Left forelimb (tissue), 1 donor: ENCODE measurements around the gene PSMG3.

Experiments used
- DNase-seq: peaks from one replicate; pipeline ENCODE4 v3.0.0-alpha.2; 2018; ENCODE audit warnings: low spot score

Gene PSMG3

DNA sequence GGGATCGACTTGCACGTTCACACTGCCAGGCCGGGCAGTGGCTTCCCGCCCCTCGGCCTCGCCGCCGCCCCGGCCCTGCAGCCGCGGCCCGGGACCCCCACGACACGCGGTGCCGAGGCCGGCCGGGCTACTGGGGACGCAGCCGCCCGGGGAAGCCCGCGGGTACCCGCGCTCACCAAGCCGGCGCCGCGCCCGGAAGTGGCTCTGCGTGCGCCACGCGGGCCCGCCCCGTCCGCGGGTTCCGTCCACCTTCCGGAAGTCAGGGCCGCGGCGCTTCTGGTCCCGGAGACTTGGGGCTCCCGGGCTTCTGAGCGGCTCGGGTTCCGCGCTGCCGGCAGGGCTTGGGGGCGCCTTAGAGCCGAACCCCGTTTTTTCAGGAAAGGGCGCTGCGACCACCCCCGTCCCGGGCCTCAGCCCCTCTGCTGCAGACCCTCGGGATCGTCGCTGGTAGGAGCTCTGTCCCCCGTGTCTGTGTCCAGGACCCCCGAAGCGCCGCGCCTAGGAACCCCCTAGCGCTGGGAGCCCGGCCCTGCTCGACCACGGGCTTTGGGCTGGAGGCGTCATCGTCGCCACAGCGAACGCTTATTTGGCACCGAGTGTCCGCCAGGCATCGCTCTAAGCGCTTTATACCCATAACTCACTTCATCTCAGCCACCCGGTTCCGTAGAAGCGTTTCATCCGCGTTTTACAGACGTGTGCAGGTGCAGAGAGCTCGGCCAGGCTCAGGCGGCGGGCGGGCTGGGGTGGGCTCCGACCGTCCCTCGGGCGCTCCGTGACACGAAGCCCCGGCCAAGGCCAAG, at the start of gene PSMG3:
Gene PSMG3 (minus strand): TSS at position 200 of the 800 bp plus-strand sequence. CDS start 693 bp downstream, outside the sequence.
- peak; percentile 91 for DNase-seq

DNA sequence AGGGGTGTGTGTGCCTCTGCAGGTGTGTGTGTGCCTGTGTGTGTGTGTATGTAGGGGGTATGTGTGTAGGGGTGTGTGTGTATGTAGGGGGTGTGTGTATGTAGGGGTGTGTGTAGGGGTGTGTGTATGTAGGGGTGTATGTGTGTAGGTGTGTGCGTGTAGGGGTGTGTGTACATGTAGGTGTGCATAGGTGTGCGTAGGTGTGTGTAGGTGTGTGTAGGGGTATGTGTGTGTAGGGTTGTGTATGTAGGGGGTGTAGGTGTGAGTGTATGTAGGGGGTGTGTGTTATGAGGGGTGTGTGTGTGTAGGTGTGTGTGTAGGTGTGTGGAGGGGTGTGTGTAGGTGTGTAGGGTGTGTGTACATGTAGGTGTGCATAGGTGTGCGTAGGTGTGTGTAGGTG, 48.6 kb upstream of the PSMG3 start:
- DNase-seq, result no peak

GRCh38 chr7:1617957-1618356, 48.1 kb upstream of the PSMG3 start:
- no peak for DNase-seq

DNA sequence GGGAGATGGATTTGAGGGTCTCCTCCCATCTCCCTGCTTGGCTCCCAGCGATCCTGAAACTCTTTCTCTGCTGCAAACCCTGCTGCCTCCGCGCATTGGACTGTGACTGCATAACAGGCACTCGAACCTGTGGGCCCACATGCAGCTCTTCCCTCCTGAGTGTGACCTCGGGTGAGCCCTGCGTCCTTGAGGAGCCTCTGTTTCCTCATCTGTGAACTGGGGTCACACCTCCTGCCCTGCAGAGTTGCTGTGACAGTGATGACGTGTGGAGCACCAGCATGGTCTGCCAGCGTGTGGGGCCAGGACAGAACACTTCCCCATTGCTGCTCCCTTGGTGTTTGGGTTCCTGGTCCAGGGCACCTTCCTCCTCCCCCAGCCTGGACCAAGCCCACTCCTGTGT, 46.9 kb upstream of the PSMG3 start:
- no peak for DNase-seq

- DNase-seq, result no peak
Observed at GRCh38 chr7:1611708-1612241, 41.9 kb upstream of the PSMG3 start.

- no peak for DNase-seq
Observed at GRCh38 chr7:1610678-1611302, 41.0 kb upstream of the PSMG3 start.

- no peak for DNase-seq
Observed at GRCh38 chr7:1610013-1610677, 40.3 kb upstream of the PSMG3 start.

- DNase-seq, result no peak
Observed at GRCh38 chr7:1609023-1609422, 39.2 kb upstream of the PSMG3 start.

GRCh38 chr7:1608318-1608717, 38.5 kb upstream of the PSMG3 start:
- DNase-seq, result no peak

DNA sequence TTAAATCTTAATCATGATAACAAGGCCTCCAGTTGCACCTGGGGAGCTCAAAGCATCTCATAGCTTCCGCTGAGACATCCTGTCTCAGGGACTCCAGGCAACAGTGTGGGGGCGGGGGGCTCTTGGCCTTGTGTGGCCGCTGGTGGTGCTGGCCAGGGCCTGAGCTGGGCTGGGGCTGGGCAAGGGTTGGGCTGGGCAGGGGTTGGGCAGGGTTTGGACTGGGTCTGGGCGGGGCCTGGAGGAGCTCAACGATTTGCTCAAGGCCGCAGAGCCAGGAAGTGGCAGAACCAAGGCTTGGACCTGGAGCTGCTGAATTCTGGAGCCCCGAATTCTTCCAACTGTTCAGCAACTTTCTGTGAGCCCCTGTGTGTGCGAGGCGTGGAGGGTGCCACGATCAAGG, 37.9 kb upstream of the PSMG3 start:
- no peak for DNase-seq

GRCh38 chr7:1607001-1607400, 37.2 kb upstream of the PSMG3 start:
- DNase-seq, result no peak

DNA sequence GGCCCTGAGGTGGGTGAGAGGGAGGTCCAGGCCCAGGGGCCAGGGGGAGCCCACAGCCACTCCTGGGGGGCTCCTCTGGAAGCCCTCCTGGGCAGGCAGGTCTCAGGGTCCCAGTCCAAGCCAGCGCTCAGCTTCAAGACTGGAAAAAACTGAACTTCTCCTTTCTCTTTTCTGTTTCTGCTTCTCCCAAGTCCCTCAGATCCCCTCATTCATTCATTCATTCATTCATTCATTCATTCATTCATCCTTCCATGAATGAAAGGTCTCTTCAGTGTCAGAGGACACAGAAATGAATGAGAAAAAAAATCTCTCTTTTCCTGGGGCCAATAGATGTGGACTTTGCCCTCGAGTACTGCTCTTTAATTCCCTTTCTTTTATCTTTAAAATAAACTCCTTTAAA, 34.6 kb upstream of the PSMG3 start:
- DNase-seq, result no peak

DNA sequence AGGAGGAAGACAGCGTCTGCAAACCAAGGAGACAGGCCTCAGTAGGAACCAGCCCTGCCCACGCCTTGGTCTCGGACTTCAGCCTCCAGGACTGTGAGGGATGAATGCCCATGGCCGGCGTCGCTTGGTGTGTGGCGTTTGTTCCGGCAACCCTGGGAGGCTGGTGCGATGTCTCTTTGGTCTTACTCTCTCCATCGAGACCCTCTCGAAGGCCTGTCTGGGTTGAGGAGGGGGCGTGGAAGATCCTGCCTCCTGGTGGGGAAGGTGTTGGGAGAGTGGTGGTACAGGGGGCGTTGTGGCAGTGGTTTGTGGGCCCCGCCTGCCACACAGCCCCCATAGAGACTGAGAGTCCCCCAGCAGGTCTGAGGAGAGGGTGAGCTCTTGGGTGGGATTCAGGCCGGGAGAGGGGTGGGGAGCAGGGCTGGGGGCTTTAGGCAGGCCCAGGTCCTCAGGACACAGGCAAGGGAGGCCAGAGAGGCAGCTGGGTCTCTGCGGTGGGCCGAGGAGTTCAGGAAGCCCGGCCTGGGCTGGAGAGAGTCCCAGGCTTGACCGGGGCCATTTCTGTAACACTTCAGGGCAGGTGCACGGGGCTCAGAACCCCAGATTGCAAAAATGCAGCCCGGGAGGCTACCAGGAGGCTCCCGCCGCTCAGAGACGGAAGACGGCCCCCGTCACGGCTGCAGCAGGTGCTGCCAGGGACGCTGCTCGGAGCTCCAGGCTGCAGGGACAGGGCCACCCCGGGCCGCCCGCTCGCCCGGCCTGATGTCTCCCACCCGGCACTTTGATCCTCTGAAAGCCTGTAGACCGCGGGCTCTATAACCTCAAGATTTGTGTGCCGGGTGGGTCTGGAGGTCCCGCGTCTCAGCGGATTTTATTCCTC, 33.8 kb upstream of the PSMG3 start:
- DNase-seq, result no peak

DNA sequence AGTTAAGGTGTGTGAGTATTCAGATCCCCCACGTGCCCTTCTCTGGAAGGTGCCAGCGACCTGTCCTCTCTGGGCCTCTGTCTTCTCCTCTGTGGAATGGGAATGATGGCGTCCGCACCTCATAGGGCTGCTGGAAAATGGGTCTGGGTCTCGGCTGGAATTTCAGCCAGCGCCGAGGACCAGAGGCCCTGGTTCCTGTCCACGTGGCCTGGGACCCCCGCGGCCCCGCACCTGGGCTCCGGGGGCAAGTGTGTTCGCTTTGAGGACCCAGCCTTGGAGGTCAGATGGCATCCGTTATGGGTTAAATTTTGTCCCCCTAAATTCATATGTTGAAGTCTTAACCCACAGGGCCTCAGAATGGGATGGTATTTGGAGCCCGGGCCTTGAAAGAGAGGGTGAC, 32.6 kb upstream of the PSMG3 start:
- no peak for DNase-seq

- DNase-seq, result no peak
Observed at GRCh38 chr7:1601956-1602355, 32.1 kb upstream of the PSMG3 start.

- no peak for DNase-seq
Observed at GRCh38 chr7:1599640-1600395, 30.0 kb upstream of the PSMG3 start.

- DNase-seq, result no peak
Observed at GRCh38 chr7:1598961-1599639, 29.3 kb upstream of the PSMG3 start.

GRCh38 chr7:1598286-1598685, 28.5 kb upstream of the PSMG3 start:
- DNase-seq, result no peak

DNA sequence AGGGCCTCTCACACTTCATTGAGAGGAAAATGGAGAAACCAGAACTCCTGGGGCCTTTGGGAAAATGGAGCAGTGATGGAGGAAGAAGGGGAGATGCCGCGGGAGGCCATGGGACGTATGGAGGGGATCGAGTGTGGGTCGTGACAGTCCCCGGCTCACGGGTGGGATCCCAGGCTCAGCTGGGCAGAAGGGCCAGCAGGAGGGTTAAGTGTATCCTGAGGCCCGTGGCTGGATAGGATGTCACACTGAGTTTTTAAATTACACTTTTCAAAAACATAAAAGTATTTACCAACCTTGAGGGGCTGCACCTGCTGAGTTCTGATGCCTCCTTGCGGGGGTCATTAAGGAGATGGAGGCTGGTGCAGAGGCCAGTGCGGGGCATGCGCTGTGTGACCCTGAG, 28.0 kb upstream of the PSMG3 start:
- no peak for DNase-seq

GRCh38 chr7:1597066-1597760, 27.4 kb upstream of the PSMG3 start:
- no peak for DNase-seq
